Activated T-helper 1 cell treated with anti-CD3 and anti-CD28 coated beads, Interleukin-12 subunit alpha, Interleukin-12 subunit beta, Interleukin-2, Interleukin-4 antibody, amounts not matched to agents 30 ng/mL and 10 ng/mL and 1 ng/mL, durations not matched to agents 14 hours and 24 hours and 36 hours (primary cell): ENCODE data around the gene CAPN7. TPM values are rescaled to one million over a fixed set of nuclear protein-coding genes. Genes with fewer than 3 reads are reported as not detected.
A peak's percentile ranks its signal among the peaks of the same experiment; 100 is the strongest.

ENCODE experiments used
- DNase-seq: peaks from one replicate; pipeline ENCODE4 v3.0.0; 2021; ENCODE audit warnings: low spot score
- H3K27ac Mint-ChIP-seq: one replicate; pipeline ENCODE4 v1.8.0; 2021; ENCODE audit warnings: mild to moderate bottlenecking, mixed read lengths
- H3K27me3 Mint-ChIP-seq: one replicate; pipeline ENCODE4 v1.8.0; 2022; ENCODE audit warnings: mild to moderate bottlenecking, moderate library complexity, mixed read lengths; ENCODE audit not compliant: insufficient read depth
- H3K36me3 Mint-ChIP-seq: one replicate; pipeline ENCODE4 v1.8.0; 2021; ENCODE audit warnings: low read depth, mixed read lengths
- H3K4me1 Mint-ChIP-seq: one replicate; pipeline ENCODE4 v1.8.0; 2021; ENCODE audit warnings: low read depth, mixed read lengths
- H3K4me3 Mint-ChIP-seq: one replicate; pipeline ENCODE4 v1.8.0; 2021; ENCODE audit warnings: mild to moderate bottlenecking, moderate library complexity, mixed read lengths
- H3K9me3 Mint-ChIP-seq: one replicate; pipeline ENCODE4 v1.8.0; 2021; ENCODE audit warnings: mixed read lengths
- intact Hi-C: fragments of 100-400 bp; cut with micrococcal nuclease; formaldehyde crosslinking; loops from one replicate; pipeline ENCODE4 v1.15.1; 2024
- total RNA-seq: library from RNA; stranded (reverse); gene quantifications from 2 replicates; pipeline ENCODE4 v1.2.3, GENCODE V29; 2022

Gene CAPN7
- total RNA-seq, 1 donor from 2014 or later: 26.0 TPM

GRCh38 chr3:15300323-15301078 is 94.5 kb downstream of the CAPN7 start:
- Mint-ChIP-seq H3K27me3 (no peaks in the 10 kb centered on the region), H3K4me3 (peak overlapping the region; percentile 35), H3K27ac (peak overlapping the region; percentile 6), H3K36me3 (peaks cover 60% of the 10 kb centered on the region), H3K9me3 (peaks cover 8% of the 10 kb centered on the region), H3K4me1 (peaks cover 84% of the 10 kb centered on the region)
- no peak for DNase-seq
- intact Hi-C loops: loop anchor here (1.0 kb wide), 1 partner anchor 8 kb away; no protein-coding TSS in a partner anchor

GRCh38 chr3:15301761-15302160 is 95.7 kb downstream of the CAPN7 start:
- H3K9me3 Mint-ChIP-seq: peaks cover 8% of the 10 kb centered on the region
- no peak for DNase-seq
- intact Hi-C loops: no loop called here
- no peaks in the 10 kb centered on the region for H3K27me3 Mint-ChIP-seq
- peaks cover 57% of the 10 kb centered on the region for H3K36me3 Mint-ChIP-seq
- H3K4me1 Mint-ChIP-seq: peaks cover 79% of the 10 kb centered on the region
- no peak overlapping the region for H3K27ac Mint-ChIP-seq
- H3K4me3 Mint-ChIP-seq: no peak overlapping the region

Other genes starting within 250 kb of the CAPN7 start
- gene MRPS25, start 140.9 kb upstream of the CAPN7 start, total RNA-seq: 96.5 and 105 TPM in 2 replicates
- 11.7 and 12.5 TPM in 2 replicates for gene RBSN, start 107.1 kb upstream of the CAPN7 start, total RNA-seq
- 28.0 and 30.3 TPM in 2 replicates for gene SH3BP5, start 126.3 kb downstream of the CAPN7 start, total RNA-seq
- gene METTL6, start 221.3 kb downstream of the CAPN7 start, total RNA-seq: 15.0 and 15.8 TPM in 2 replicates
- gene EAF1, start 221.4 kb downstream of the CAPN7 start, total RNA-seq: 27.3 and 27.8 TPM in 2 replicates